Muscle layer of duodenum (tissue), 2 donors: ENCODE data around the gene TOM1L2.

ENCODE experiments used
- H3K27ac ChIP-seq: one replicate; pipeline ENCODE4 v1.7.0; 2013; ENCODE audit warnings: mild to moderate bottlenecking, low read length
- H3K27me3 ChIP-seq: one replicate; pipeline ENCODE4 v1.7.0; 2013; ENCODE audit warnings: low read depth, mild to moderate bottlenecking, control low read depth, low read length
- H3K36me3 ChIP-seq, 2 donors: one replicate each; pipeline ENCODE4 v1.7.0; 2013; ENCODE audit warnings: low read length in 2 of 2, control low read depth in 1 of 2, mild to moderate bottlenecking in 1 of 2; ENCODE audit not compliant: insufficient read depth in 2 of 2, control insufficient read depth in 1 of 2
- H3K4me1 ChIP-seq, 2 donors: one replicate each; pipeline ENCODE4 v1.7.0; 2013; ENCODE audit warnings: low read length in 2 of 2, mild to moderate bottlenecking in 2 of 2, control low read depth in 1 of 2, moderate library complexity in 1 of 2; ENCODE audit not compliant: insufficient read depth in 2 of 2, control insufficient read depth in 1 of 2
- H3K4me3 ChIP-seq, 2 donors: one replicate each; pipeline ENCODE4 v1.7.0; 2013; ENCODE audit warnings: low read length in 2 of 2, low read depth in 1 of 2, mild to moderate bottlenecking in 1 of 2
- H3K9me3 ChIP-seq, 2 donors: one replicate each; pipeline ENCODE4 v1.7.0; 2013; ENCODE audit warnings: low read length in 2 of 2, control low read depth in 1 of 2, mild to moderate bottlenecking in 1 of 2; ENCODE audit not compliant: control insufficient read depth in 1 of 2
- donor health status: healthy.

TOM1L2 gene

GRCh38 chr17:17815436-17816200, 156.6 kb downstream of the TOM1L2 start:
- Histone ChIP-seq H3K36me3 (peaks cover 25 to 57% of the 10 kb centered on the region in 2 donors), H3K4me1 (peaks cover 18 to 68% of the 10 kb centered on the region in 2 donors), H3K27ac (no peak overlapping the region), H3K4me3 (no peak overlapping the region), H3K27me3 (no peaks in the 10 kb centered on the region), H3K9me3 (no peaks in the 10 kb centered on the region)

- no peak overlapping the region for H3K27ac ChIP-seq
Observed at GRCh38 chr17:17815062-17815406, 157.2 kb downstream of the TOM1L2 start.

GRCh38 chr17:17814162-17815061, 157.8 kb downstream of the TOM1L2 start:
- Histone ChIP-seq H3K4me3 (no peak overlapping the region), H3K9me3 (no peaks in the 10 kb centered on the region), H3K4me1 (peaks cover 9 to 62% of the 10 kb centered on the region in 2 donors), H3K36me3 (peaks cover 16 to 57% of the 10 kb centered on the region in 2 donors), H3K27me3 (no peaks in the 10 kb centered on the region), H3K27ac (no peak overlapping the region)

More at GRCh38 chr17:17815062-17815406, 157.2 kb downstream of the TOM1L2 start:
- Histone ChIP-seq H3K36me3 (peaks cover 20 to 57% of the 10 kb centered on the region in 2 donors), H3K4me3 (no peak overlapping the region), H3K4me1 (peaks cover 12 to 65% of the 10 kb centered on the region in 2 donors), H3K27me3 (no peaks in the 10 kb centered on the region), H3K9me3 (no peaks in the 10 kb centered on the region)

GRCh38 chr17:17813725-17814095, 158.5 kb downstream of the TOM1L2 start:
- Histone ChIP-seq H3K36me3 (peaks cover 11 to 50% of the 10 kb centered on the region in 2 donors), H3K27ac (no peak overlapping the region)

GRCh38 chr17:17813055-17813724, 159.0 kb downstream of the TOM1L2 start:
- peaks cover 7 to 50% of the 10 kb centered on the region in 2 donors for H3K4me1 ChIP-seq
- H3K9me3 ChIP-seq = no peaks in the 10 kb centered on the region
- no peaks in the 10 kb centered on the region for H3K27me3 ChIP-seq
- peaks cover 7 to 45% of the 10 kb centered on the region in 2 donors for H3K36me3 ChIP-seq
- H3K27ac ChIP-seq = no peak overlapping the region
- no peak overlapping the region for H3K4me3 ChIP-seq

More at GRCh38 chr17:17813725-17814095, 158.5 kb downstream of the TOM1L2 start:
- Histone ChIP-seq H3K27me3 (no peaks in the 10 kb centered on the region), H3K4me3 (no peak overlapping the region), H3K9me3 (no peaks in the 10 kb centered on the region), H3K4me1 (peaks cover 9 to 55% of the 10 kb centered on the region in 2 donors)

- Histone ChIP-seq H3K4me1 (peaks cover 5 to 42% of the 10 kb centered on the region in 2 donors), H3K36me3 (peaks cover 7 to 42% of the 10 kb centered on the region in 2 donors)
Observed at GRCh38 chr17:17812211-17813054, 159.8 kb downstream of the TOM1L2 start.

GRCh38 chr17:17811381-17812210, 160.6 kb downstream of the TOM1L2 start:
- peaks cover 5 to 40% of the 10 kb centered on the region in 2 donors for H3K4me1 ChIP-seq

More at GRCh38 chr17:17812211-17813054, 159.8 kb downstream of the TOM1L2 start:
- no peaks in the 10 kb centered on the region for H3K27me3 ChIP-seq
- H3K9me3 ChIP-seq = no peaks in the 10 kb centered on the region
- H3K27ac ChIP-seq = no peak overlapping the region
- H3K4me3 ChIP-seq = no peak overlapping the region

GRCh38 chr17:17810895-17811248, 161.3 kb downstream of the TOM1L2 start:
- H3K36me3 ChIP-seq = peaks cover 7 to 29% of the 10 kb centered on the region in 2 donors
- H3K4me3 ChIP-seq = peak overlapping the region in 1 of 2 donors; percentile 52
- no peak overlapping the region for H3K27ac ChIP-seq
- H3K4me1 ChIP-seq = peaks cover 5 to 41% of the 10 kb centered on the region in 2 donors
- H3K9me3 ChIP-seq = no peaks in the 10 kb centered on the region
- H3K27me3 ChIP-seq = no peaks in the 10 kb centered on the region

More at GRCh38 chr17:17811381-17812210, 160.6 kb downstream of the TOM1L2 start:
- Histone ChIP-seq H3K27ac (no peak overlapping the region), H3K27me3 (no peaks in the 10 kb centered on the region), H3K36me3 (peaks cover 7 to 34% of the 10 kb centered on the region in 2 donors), H3K9me3 (no peaks in the 10 kb centered on the region), H3K4me3 (no peak overlapping the region)

GRCh38 chr17:17810084-17810894, 161.9 kb downstream of the TOM1L2 start:
- Histone ChIP-seq H3K27me3 (no peaks in the 10 kb centered on the region), H3K36me3 (peaks cover 4 to 25% of the 10 kb centered on the region in 2 donors), H3K4me3 (peak overlapping the region in 1 of 2 donors; percentile 52), H3K9me3 (no peaks in the 10 kb centered on the region), H3K4me1 (peaks cover 5 to 42% of the 10 kb centered on the region in 2 donors), H3K27ac (no peak overlapping the region)
